HepG2 (cell line): ENCODE measurements around the gene DTNB. TPM values are rescaled to one million over a fixed set of nuclear protein-coding genes. Genes with fewer than 3 reads are reported as not detected.

Experiments
- ATAC-seq: fragments of 200-7000 bp; cut with Tn5 transposase; 3 replicates; pipeline ENCODE4 v1.9.1; 2020; ENCODE audit warnings: mild to moderate bottlenecking, moderate library complexity
- BruUV-seq: library from RNA; stranded (reverse); fragments of 400-500 nt; replicated peaks from 2 replicates; lab custom pipeline; 2021; lab: Mats Ljungman, UMichigan
- CTCF ChIA-PET: fragments of 300-600 bp; formaldehyde crosslinking; extraction: SDS; loops from one replicate; lab custom pipeline; 2021; ENCODE audit warnings: low total read pairs, inconsistent platforms, low intra/inter-chr PET ratio; lab: Yijun Ruan, JAX
- POLR2A ChIA-PET: fragments of 350-600 bp; sonication (Branson Sonifier 250); formaldehyde crosslinking; loops from one replicate; lab custom pipeline; 2020; ENCODE audit warnings: antibody characterized with exemption, inconsistent platforms; lab: Yijun Ruan, JAX
- DNase-seq: peaks from one replicate; pipeline ENCODE4 v3.0.0-alpha.2; 2015; ENCODE audit warnings: low spot score
- FAIRE-seq: peaks from 3 replicates; lab custom pipeline; 2011; peaks lifted over from hg19 to GRCh38; lab: Jason Lieb, UNC
- H2AFZ ChIP-seq: one replicate; pipeline ENCODE4 v1.6.1; 2011; ENCODE audit warnings: low read length, inconsistent platforms
- H3K27ac ChIP-seq: fragments of 300-600 bp; 3 replicates; pipeline ENCODE4 v1.8.0; 2011; ENCODE audit warnings: mixed run types, mild to moderate bottlenecking, mixed read lengths, low read length, inconsistent platforms; ENCODE audit not compliant: insufficient read depth; ENCODE audit errors: extremely low read length
- H3K27me3 ChIP-seq, 2 experiments: fragments of 200-600 bp in 1 of 2; 2 replicates in 1 of 2; 3 replicates in 1 of 2; pipeline versions ENCODE4 v1.6.0 to v1.8.0; 2011; ENCODE audit warnings: low read length in 2 of 2, mild to moderate bottlenecking in 2 of 2, moderate library complexity in 2 of 2, inconsistent platforms in 1 of 2; ENCODE audit not compliant: insufficient read depth in 2 of 2, control insufficient read depth in 1 of 2
- H3K36me3 ChIP-seq, 2 experiments: fragments of 200-600 bp in 1 of 2; replicated peaks in 1 of 2; 2 replicates in 1 of 2; 3 replicates in 1 of 2; pipeline versions ENCODE4 v1.5.1 to v1.8.0; 2011; ENCODE audit warnings: low read length in 2 of 2, inconsistent platforms in 1 of 2; ENCODE audit not compliant: insufficient read depth in 2 of 2, control insufficient read depth in 1 of 2
- H3K4me1 ChIP-seq: 2 replicates; pipeline ENCODE4 v1.5.1; 2012; ENCODE audit warnings: low read length, inconsistent platforms; ENCODE audit not compliant: insufficient read depth
- H3K4me2 ChIP-seq: 2 replicates; pipeline ENCODE4 v1.6.0; 2011; ENCODE audit warnings: low read depth, low read length, inconsistent platforms
- H3K4me3 ChIP-seq, 3 experiments: fragments of 200-600 bp in 1 of 3; sonication (generic), shearing (Covaris generic) in 1 of 3; replicated peaks in 1 of 3; 2 replicates each; pipeline ENCODE4 v1.5.1; 2011 to 2016; ENCODE audit warnings: low read length in 3 of 3, inconsistent platforms in 2 of 3, low read depth in 2 of 3, mild to moderate bottlenecking in 2 of 3, control low read depth in 1 of 3, mixed read lengths in 1 of 3; ENCODE audit not compliant: insufficient read depth in 1 of 3
- H3K79me2 ChIP-seq: one replicate; pipeline ENCODE4 v1.6.1; 2011; ENCODE audit warnings: low read length, inconsistent platforms; ENCODE audit not compliant: insufficient read depth
- H3K9ac ChIP-seq: 2 replicates; pipeline ENCODE4 v1.6.0; 2011; ENCODE audit warnings: mild to moderate bottlenecking, low read depth, low read length, inconsistent platforms; ENCODE audit not compliant: insufficient read depth
- H3K9me3 ChIP-seq: 2 replicates; pipeline ENCODE4 v1.5.1; 2012; ENCODE audit warnings: mild to moderate bottlenecking, low read length
- H4K20me1 ChIP-seq: 2 replicates; pipeline ENCODE4 v1.6.0; 2011; ENCODE audit warnings: inconsistent platforms, mild to moderate bottlenecking, low read length, moderate library complexity; ENCODE audit not compliant: insufficient read depth
- AHR ChIP-seq: IDR thresholded peaks from 2 replicates; pipeline ENCODE4 v1.6.1; 2018; ENCODE audit warnings: missing genetic modification reagents, missing compliant biosample characterization
- BHLHE40 ChIP-seq: IDR thresholded peaks from 2 replicates; pipeline ENCODE4 v1.6.1; 2011; ENCODE audit warnings: low read length, improper control_type of control experiment
- CHD4 ChIP-seq: fragments of 200-600 bp; sonication (generic); IDR thresholded peaks from 2 replicates; pipeline ENCODE4 v1.7.0; 2017; ENCODE audit warnings: mild to moderate bottlenecking, low read length, borderline replicate concordance
- HNRNPH1 ChIP-seq: fragments of 200-400 bp; formaldehyde crosslinking; optimal IDR thresholded peaks from 2 replicates; pipeline ENCODE3; 2017; ENCODE audit warnings: mild to moderate bottlenecking, low read depth, low read length
- PPARG ChIP-seq: conservative IDR thresholded peaks from 2 replicates; pipeline ENCODE4 v1.6.1; 2016; ENCODE audit warnings: missing biosample characterization, missing genetic modification reagents
- REPIN1 ChIP-seq: sonication (generic); formaldehyde crosslinking; IDR thresholded peaks from 2 replicates; pipeline ENCODE4 v1.8.0; 2022; ENCODE audit warnings: missing genetic modification reagents, low read depth, mild to moderate bottlenecking, borderline replicate concordance
- RFXAP ChIP-seq: sonication (generic); formaldehyde crosslinking; IDR thresholded peaks from 2 replicates; pipeline ENCODE4 v1.4.0; 2020; ENCODE audit warnings: missing genetic modification reagents, borderline replicate concordance
- SPEN ChIP-seq: sonication (generic); formaldehyde crosslinking; IDR thresholded peaks from 2 replicates; pipeline ENCODE4 v1.5.1; 2020; ENCODE audit warnings: low read depth, mild to moderate bottlenecking, missing genetic modification reagents
- YEATS2 ChIP-seq: sonication (generic); formaldehyde crosslinking; IDR thresholded peaks from 2 replicates; pipeline ENCODE4 v1.4.0; 2020; ENCODE audit warnings: missing genetic modification reagents, borderline replicate concordance
- ZFP82 ChIP-seq: sonication (generic); formaldehyde crosslinking; IDR thresholded peaks from 2 replicates; pipeline ENCODE4 v1.5.1; 2020; ENCODE audit warnings: mild to moderate bottlenecking, missing genetic modification reagents, borderline replicate concordance
- ZFYVE20 ChIP-seq: sonication (generic); formaldehyde crosslinking; IDR thresholded peaks from 2 replicates; pipeline ENCODE4 v1.8.0; 2023; ENCODE audit warnings: low read depth, mild to moderate bottlenecking, moderate library complexity, missing genetic modification reagents, borderline replicate concordance
- ZNF543 ChIP-seq: sonication (generic); formaldehyde crosslinking; IDR thresholded peaks from 2 replicates; pipeline ENCODE4 v1.4.0; 2020; ENCODE audit warnings: mild to moderate bottlenecking, missing genetic modification reagents
- WGBS: methylation state at CpG from one replicate; pipeline ENCODE4 v1.1.6; 2017; ENCODE audit warnings: low lambda C conversion rate; 5-methylcytosine and 5-hydroxymethylcytosine counted together
- in situ Hi-C: cut with HindIII; loops from 2 replicates; pipeline ENCODE4 v1.10.0; 2017; ENCODE audit warnings: low pct_unique_long_range_greater_than_20kb; ENCODE audit not compliant: extremely low pct_ligation_motif_present
- intact Hi-C: fragments of 100-400 bp; cut with micrococcal nuclease; formaldehyde crosslinking; loops from one replicate; pipeline ENCODE4 v1.10.0; 2022; ENCODE audit not compliant: unreplicated experiment
- polyA plus RNA-seq, 8 experiments: library from polyadenylated mRNA; depleted of rRNA in 3 of 8; stranded (reverse) in 7 of 8; unstranded in 1 of 8; fragments of >200 nt; fragmentation: Illumina TruSeq in 4 of 8; extraction: Trizol in 4 of 8; gene quantifications; 2 replicates each; pipeline versions ENCODE4 v1.2.1 to v1.2.3, GENCODE V29; 2011 to 2016; ENCODE audit warnings: low read depth in 4 of 8, missing spikeins in 1 of 8, mixed read lengths in 1 of 8; ENCODE audit not compliant: insufficient read depth in 1 of 8
- total RNA-seq, 5 experiments: library from RNA; depleted of rRNA; stranded (reverse); fragments of >200 nt; fragmentation: Illumina TruSeq; extraction: Trizol; gene quantifications; 2 replicates each; pipeline ENCODE4 v1.2.3, GENCODE V29; 2016; ENCODE audit warnings: low read depth in 1 of 5
- TF ChIP-seq, protein P1 (sequence below): sonication (generic); formaldehyde crosslinking; IDR thresholded peaks from 2 replicates; pipeline ENCODE4 v1.4.0; 2020; ENCODE audit warnings: missing genetic modification reagents
- TF ChIP-seq, protein P2 (sequence below): sonication (generic); formaldehyde crosslinking; IDR thresholded peaks from 2 replicates; pipeline ENCODE4 v1.4.0; 2020; ENCODE audit warnings: missing genetic modification reagents, borderline replicate concordance
- TF ChIP-seq, protein P3 (sequence below): sonication (generic); formaldehyde crosslinking; IDR thresholded peaks from 2 replicates; pipeline ENCODE4 v1.4.0; 2020; ENCODE audit warnings: missing genetic modification reagents

DTNB gene
- total and polyA plus RNA-seq, 2 of the 13 experiments (the other 11 are each of a cell fraction or from before 2014, with no cell fraction given): 14.4 to 23.9 TPM

DNA sequence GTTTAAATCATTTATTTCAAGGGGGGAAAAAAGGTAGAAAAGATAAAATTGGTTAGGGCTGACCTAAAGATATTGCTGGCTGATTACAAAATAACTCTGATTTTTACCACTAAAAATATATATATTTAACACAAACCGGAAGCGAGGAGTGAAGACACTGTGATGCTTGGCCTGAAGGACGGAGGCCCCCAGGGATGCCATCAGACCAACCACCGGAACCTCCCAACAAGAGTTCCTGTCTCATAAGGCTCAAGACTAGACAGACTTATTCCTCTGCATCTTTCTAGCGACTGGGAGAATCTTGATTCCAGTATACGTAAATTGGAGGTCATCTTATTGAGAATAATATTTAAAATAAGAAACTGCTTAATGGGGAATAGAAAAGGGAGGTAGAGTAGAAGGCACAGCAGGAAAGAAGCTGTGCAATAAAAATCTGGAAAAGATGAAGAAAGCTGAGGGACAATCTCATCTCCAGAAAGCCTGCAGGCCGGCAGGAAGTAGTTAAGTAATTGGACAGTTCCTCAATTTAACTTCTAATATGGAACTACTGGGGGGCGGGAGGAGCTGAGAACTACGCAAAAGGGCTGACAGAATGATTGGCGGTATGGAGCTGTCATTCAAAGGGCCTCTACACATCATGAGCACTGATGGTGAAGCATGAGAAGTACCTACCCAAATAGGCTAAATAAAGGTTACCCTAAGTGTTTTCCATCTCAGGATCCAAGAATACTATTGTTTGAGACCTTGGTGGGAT lies 91.1 kb downstream of the DTNB start:
- no peak overlapping the region for H3K27ac ChIP-seq
- no peaks in the 10 kb centered on the region for H3K79me2 ChIP-seq
- no peak for FAIRE-seq
- no peaks in the 10 kb centered on the region for H3K4me1 ChIP-seq
- H3K36me3 ChIP-seq: no peaks in the 10 kb centered on the region
- WGBS: 95% methylated on average over 10 of the region's 10 CpGs
- no peaks in the 10 kb centered on the region for H4K20me1 ChIP-seq
- H2AFZ ChIP-seq: no peak overlapping the region
- ATAC-seq: no peak
- H3K27me3 ChIP-seq: no peaks in the 10 kb centered on the region
- in situ Hi-C loops: no loop called here
- H3K9me3 ChIP-seq: no peaks in the 10 kb centered on the region
- ChIA-PET POLR2A (no interaction called here), CTCF (no interaction called here)
- no peak for DNase-seq
- no TSS peak for BruUV-seq
- H3K4me3 ChIP-seq: no peak overlapping the region
- H3K9ac ChIP-seq: no peak overlapping the region
- no peak overlapping the region for H3K4me2 ChIP-seq
- intact Hi-C loops: no loop called here
- TF ChIP-seq, protein P1, sequence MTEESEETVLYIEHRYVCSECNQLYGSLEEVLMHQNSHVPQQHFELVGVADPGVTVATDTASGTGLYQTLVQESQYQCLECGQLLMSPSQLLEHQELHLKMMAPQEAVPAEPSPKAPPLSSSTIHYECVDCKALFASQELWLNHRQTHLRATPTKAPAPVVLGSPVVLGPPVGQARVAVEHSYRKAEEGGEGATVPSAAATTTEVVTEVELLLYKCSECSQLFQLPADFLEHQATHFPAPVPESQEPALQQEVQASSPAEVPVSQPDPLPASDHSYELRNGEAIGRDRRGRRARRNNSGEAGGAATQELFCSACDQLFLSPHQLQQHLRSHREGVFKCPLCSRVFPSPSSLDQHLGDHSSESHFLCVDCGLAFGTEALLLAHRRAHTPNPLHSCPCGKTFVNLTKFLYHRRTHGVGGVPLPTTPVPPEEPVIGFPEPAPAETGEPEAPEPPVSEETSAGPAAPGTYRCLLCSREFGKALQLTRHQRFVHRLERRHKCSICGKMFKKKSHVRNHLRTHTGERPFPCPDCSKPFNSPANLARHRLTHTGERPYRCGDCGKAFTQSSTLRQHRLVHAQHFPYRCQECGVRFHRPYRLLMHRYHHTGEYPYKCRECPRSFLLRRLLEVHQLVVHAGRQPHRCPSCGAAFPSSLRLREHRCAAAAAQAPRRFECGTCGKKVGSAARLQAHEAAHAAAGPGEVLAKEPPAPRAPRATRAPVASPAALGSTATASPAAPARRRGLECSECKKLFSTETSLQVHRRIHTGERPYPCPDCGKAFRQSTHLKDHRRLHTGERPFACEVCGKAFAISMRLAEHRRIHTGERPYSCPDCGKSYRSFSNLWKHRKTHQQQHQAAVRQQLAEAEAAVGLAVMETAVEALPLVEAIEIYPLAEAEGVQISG (CRISPR knock-in tag): no peak
- TF ChIP-seq BHLHE40: no peak
- TF ChIP-seq YEATS2 (CRISPR knock-in tag): no peak
- no peak for TF ChIP-seq ZFP82 (CRISPR knock-in tag)
- TF ChIP-seq, protein P2, sequence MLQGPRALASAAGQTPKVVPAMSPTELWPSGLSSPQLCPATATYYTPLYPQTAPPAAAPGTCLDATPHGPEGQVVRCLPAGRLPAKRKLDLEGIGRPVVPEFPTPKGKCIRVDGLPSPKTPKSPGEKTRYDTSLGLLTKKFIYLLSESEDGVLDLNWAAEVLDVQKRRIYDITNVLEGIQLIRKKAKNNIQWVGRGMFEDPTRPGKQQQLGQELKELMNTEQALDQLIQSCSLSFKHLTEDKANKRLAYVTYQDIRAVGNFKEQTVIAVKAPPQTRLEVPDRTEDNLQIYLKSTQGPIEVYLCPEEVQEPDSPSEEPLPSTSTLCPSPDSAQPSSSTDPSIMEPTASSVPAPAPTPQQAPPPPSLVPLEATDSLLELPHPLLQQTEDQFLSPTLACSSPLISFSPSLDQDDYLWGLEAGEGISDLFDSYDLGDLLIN: no peak
- no peak for TF ChIP-seq CHD4
- no peak for TF ChIP-seq SPEN (CRISPR knock-in tag)
- no peak for TF ChIP-seq REPIN1 (CRISPR knock-in tag)
- TF ChIP-seq RFXAP (CRISPR knock-in tag): no peak
- TF ChIP-seq HNRNPH1: no peak
- TF ChIP-seq, protein P3, sequence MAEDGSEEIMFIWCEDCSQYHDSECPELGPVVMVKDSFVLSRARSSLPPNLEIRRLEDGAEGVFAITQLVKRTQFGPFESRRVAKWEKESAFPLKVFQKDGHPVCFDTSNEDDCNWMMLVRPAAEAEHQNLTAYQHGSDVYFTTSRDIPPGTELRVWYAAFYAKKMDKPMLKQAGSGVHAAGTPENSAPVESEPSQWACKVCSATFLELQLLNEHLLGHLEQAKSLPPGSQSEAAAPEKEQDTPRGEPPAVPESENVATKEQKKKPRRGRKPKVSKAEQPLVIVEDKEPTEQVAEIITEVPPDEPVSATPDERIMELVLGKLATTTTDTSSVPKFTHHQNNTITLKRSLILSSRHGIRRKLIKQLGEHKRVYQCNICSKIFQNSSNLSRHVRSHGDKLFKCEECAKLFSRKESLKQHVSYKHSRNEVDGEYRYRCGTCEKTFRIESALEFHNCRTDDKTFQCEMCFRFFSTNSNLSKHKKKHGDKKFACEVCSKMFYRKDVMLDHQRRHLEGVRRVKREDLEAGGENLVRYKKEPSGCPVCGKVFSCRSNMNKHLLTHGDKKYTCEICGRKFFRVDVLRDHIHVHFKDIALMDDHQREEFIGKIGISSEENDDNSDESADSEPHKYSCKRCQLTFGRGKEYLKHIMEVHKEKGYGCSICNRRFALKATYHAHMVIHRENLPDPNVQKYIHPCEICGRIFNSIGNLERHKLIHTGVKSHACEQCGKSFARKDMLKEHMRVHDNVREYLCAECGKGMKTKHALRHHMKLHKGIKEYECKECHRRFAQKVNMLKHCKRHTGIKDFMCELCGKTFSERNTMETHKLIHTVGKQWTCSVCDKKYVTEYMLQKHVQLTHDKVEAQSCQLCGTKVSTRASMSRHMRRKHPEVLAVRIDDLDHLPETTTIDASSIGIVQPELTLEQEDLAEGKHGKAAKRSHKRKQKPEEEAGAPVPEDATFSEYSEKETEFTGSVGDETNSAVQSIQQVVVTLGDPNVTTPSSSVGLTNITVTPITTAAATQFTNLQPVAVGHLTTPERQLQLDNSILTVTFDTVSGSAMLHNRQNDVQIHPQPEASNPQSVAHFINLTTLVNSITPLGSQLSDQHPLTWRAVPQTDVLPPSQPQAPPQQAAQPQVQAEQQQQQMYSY (CRISPR knock-in tag): no peak
- no peak for TF ChIP-seq ZFYVE20 (CRISPR knock-in tag)
- TF ChIP-seq AHR (CRISPR knock-in tag): no peak
- TF ChIP-seq ZNF543 (CRISPR knock-in tag): no peak
- no peak for TF ChIP-seq PPARG
